ENCODE data around the gene UGT8.
"Not testable (repeated sequence)": the region's sequence is repeated elsewhere in the genome, so short reads cannot be mapped to it uniquely, and the experiment has no call there.

UGT8 gene

GRCh38 chr4:114577386-114577785, 21.2 kb upstream of the UGT8 start:
- no peak overlapping the region for H3K27ac ChIP-seq
- no peak for TF ChIP-seq CTCF (IDR thresholded peaks at IDR 0.05)
- TF ChIP-seq ZFX (IDR thresholded peaks at IDR 0.05; ENCODE audit: borderline replicate concordance) = no peak

GRCh38 chr4:114582621-114583020, 16.0 kb upstream of the UGT8 start:
- no peak overlapping the region for H3K27ac ChIP-seq

GRCh38 chr4:114588305-114588704, 10.3 kb upstream of the UGT8 start:
- no peak overlapping the region for H3K27ac ChIP-seq
- TF ChIP-seq ZFX (IDR thresholded peaks at IDR 0.05; ENCODE audit: borderline replicate concordance) (no peak), CTCF (IDR thresholded peaks at IDR 0.05) (no peak)

More at GRCh38 chr4:114582621-114583020, 16.0 kb upstream of the UGT8 start:
- TF ChIP-seq CTCF (IDR thresholded peaks at IDR 0.05) = no peak; the same call in 1 of the 2 replicates
- no peak for TF ChIP-seq ZFX (IDR thresholded peaks at IDR 0.05; ENCODE audit: borderline replicate concordance)

- not testable (repeated sequence) for H3K27ac ChIP-seq
Observed at GRCh38 chr4:114590360-114590759, 8.2 kb upstream of the UGT8 start.

GRCh38 chr4:114593526-114593925, 5.1 kb upstream of the UGT8 start:
- no peak for TF ChIP-seq CTCF (IDR thresholded peaks at IDR 0.05)
- no peak for TF ChIP-seq ZFX (IDR thresholded peaks at IDR 0.05; ENCODE audit: borderline replicate concordance)
- peak overlapping the region; percentile 82 for H3K27ac ChIP-seq

- TF ChIP-seq ZFX (IDR thresholded peaks at IDR 0.05; ENCODE audit: borderline replicate concordance) = no peak
- TF ChIP-seq CTCF (IDR thresholded peaks at IDR 0.05) = no peak
- peak overlapping the region; percentile 82 for H3K27ac ChIP-seq
Observed at GRCh38 chr4:114595207-114595606, 3.4 kb upstream of the UGT8 start.

GRCh38 chr4:114595921-114596320, 2.7 kb upstream of the UGT8 start:
- no peak overlapping the region for H3K27ac ChIP-seq
- TF ChIP-seq ZFX (IDR thresholded peaks at IDR 0.05; ENCODE audit: borderline replicate concordance) (no peak), CTCF (IDR thresholded peaks at IDR 0.05) (no peak)

GRCh38 chr4:114597410-114598115, 1.0 kb upstream of the UGT8 start:
- no peak for TF ChIP-seq CTCF (IDR thresholded peaks at IDR 0.05)
- TF ChIP-seq ZFX (IDR thresholded peaks at IDR 0.05; ENCODE audit: borderline replicate concordance) = no peak
- peak overlapping the region; percentile 88 for H3K27ac ChIP-seq
